GM12873 (cell line): ENCODE measurements around the gene PDLIM5.
A peak's percentile ranks its signal among the peaks of the same experiment; 100 is the strongest.

ENCODE experiments used
- TF ChIP-seq, protein P1 (sequence below): IDR thresholded peaks from 2 replicates; pipeline ENCODE4 v1.5.1; 2012; ENCODE audit warnings: low read depth, mild to moderate bottlenecking, moderate library complexity, low read length, control low read depth; ENCODE audit not compliant: insufficient read depth; ENCODE audit errors: missing control alignments

Gene PDLIM5, protein sequence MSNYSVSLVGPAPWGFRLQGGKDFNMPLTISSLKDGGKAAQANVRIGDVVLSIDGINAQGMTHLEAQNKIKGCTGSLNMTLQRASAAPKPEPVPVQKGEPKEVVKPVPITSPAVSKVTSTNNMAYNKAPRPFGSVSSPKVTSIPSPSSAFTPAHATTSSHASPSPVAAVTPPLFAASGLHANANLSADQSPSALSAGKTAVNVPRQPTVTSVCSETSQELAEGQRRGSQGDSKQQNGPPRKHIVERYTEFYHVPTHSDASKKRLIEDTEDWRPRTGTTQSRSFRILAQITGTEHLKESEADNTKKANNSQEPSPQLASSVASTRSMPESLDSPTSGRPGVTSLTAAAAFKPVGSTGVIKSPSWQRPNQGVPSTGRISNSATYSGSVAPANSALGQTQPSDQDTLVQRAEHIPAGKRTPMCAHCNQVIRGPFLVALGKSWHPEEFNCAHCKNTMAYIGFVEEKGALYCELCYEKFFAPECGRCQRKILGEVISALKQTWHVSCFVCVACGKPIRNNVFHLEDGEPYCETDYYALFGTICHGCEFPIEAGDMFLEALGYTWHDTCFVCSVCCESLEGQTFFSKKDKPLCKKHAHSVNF

DNA sequence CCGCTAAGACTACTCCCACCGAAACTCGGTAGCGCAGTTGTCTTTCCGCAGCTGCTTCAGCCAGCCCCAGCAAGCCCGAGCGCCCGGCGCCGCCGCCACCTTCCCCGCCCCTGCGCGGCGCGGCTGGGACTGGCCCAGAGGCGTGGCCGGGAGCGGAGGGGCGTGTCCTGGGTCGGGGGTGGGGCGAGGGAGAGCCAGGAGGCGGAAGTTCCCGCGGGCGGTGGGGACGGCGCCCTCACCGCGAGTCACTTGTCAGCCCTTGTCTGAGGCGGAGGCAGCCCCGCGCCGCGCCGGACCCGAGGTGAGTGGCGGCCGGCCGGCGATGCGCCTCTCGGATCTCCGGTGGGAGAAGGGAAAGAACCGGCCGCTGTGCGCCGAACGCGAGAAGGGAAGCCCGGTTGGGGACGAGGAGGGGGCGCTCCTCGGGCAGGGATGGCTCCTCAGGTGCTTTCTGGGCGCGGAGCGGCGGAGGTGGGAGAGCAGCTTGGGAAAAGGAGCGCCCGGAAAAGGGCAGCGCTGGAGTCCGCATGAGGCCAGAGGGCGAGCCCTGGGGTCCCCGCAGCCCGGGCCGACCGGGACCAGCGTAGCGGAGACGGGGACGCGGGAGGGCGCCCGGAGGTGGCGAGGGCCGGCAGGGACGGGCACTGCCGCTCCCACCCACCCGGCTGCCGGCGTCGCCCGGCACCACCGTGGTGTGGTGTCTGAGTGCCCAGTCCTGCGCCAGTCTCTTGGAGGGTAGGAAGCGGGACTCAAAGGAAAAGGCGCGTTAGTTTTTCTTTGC is at the start of gene PDLIM5:
Gene PDLIM5, plus strand, starts transcription at position 248 of the 781 bp plus-strand sequence. CDS start 3,347 bp downstream, outside the sequence.
- TF ChIP-seq, protein P1, sequence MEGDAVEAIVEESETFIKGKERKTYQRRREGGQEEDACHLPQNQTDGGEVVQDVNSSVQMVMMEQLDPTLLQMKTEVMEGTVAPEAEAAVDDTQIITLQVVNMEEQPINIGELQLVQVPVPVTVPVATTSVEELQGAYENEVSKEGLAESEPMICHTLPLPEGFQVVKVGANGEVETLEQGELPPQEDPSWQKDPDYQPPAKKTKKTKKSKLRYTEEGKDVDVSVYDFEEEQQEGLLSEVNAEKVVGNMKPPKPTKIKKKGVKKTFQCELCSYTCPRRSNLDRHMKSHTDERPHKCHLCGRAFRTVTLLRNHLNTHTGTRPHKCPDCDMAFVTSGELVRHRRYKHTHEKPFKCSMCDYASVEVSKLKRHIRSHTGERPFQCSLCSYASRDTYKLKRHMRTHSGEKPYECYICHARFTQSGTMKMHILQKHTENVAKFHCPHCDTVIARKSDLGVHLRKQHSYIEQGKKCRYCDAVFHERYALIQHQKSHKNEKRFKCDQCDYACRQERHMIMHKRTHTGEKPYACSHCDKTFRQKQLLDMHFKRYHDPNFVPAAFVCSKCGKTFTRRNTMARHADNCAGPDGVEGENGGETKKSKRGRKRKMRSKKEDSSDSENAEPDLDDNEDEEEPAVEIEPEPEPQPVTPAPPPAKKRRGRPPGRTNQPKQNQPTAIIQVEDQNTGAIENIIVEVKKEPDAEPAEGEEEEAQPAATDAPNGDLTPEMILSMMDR: no peak

DNA sequence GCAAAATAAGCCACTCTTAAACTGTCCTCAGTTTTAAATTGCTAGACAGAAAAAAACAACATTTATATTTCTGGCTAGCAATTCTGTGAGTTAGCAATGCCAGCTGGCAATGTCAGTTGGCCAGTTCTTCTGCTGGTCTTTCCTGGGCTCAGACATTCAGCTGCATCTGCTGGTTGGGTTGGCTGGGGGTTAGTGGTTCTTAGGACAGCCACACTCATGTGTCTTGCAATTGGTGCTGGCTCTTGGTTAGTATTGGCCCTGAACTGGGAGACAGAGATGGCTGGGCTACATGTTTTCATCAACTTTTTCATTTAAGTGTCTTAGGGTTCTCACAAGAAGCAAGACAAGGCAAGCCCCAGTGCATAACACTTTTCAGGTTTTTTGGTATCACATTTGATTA is 48.0 kb upstream of the PDLIM5 start:
- TF ChIP-seq, protein P1: no peak

DNA sequence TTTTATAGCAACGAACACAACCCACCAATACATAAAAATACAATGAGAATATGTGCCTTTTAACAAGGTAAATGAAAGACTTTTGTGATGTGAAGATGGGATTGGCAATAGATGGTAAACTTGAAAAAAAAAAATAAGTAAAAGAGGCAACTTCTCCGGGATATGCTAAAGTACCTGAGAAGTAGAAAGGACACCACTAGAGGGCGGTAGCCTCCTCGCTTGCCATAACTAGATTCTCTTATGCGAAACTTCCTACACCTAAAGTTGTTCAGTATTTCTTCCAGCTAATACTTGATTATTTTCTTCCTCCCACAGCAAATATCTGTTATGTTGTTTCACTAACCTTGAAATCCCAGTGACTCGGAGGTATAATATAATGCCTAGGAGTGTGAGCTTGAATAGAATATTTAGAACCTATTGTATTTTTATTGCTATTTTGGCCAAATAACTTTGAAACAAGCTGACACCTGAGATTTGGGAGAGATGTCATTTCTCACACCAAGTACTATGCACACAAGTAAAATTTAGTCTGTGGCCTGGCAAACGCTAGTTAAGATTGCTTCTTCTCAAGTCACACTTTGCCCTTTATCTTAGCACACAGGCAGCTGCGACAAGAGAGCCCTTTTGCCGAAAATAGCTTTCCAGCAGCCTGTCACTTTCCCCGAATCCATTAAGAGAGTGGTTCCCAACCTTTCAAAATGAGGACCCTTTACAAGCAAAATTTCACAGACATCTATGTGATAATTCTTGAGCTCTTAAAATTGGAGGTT is 44.9 kb upstream of the PDLIM5 start:
- TF ChIP-seq, protein P1: peak; percentile 85

DNA sequence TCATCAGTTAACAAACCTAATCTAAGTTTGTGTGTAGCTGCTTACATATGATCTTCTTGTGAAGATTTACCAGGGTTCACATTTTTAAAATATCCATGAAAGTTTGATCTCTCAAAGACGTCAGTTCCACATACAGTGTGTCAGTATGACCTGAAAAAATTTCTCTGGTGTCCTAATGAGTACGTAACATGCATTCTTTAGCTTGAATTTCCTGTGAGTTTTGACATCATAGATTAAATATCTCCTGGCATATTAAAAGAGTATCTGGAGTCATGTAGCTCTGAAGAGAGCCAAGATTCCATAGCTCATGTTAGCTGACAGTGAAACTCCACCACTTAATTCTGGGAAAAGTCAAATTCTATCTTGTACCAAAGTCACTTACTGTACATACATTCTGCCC is 43.9 kb upstream of the PDLIM5 start:
- TF ChIP-seq, protein P1: no peak

DNA sequence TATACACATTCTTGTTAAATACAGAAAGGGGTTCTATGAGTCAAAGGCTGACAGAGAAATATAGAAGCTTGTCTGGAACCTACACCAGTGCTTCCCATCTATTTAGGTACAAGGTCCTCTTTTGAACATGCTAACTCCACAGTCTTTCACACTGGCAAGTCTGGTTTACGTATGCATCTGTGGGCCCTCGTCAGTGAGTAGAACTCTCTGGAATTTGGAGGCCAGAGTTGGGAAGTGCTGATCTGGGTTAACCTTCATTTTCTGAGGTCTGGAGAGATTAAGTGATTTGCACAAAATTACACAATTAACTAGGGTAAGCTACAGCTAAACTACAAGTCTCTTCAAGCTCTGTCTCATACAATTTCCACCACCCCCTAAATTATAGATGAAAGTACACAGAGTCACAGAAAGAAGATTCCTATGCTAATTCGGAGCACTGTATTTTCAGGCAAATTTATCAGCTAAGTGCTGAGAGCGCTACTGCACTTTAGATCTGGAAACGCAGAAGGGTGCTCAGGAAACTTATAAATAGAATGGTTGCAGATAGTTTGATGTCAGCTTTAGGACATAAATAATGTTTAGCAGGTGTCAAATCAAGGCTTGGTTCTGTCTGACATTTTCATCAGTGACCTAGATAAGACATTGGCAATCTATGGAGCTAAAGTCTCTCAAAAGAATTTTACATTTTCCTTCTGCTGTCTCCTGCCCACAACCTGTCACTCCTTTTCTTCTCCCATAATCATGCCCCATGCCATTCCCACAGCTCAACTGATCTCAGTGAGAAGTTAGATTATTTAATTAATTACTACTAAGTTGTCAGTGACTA is 43.0 kb upstream of the PDLIM5 start:
- TF ChIP-seq, protein P1: no peak

DNA sequence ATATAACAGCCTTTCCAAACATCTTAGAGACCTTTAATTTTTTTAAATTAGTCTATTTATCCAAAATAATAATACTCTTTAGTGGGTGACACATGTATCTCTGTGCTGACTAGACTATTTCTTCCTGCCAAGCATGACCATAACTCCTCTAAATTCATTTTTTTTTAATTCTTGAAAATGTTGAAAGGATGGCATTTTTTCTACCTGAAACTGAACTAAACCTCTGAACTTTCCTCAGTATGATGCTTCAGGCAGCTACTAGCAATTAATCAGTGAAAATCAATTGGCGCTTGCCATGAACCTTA is 42.4 kb upstream of the PDLIM5 start:
- TF ChIP-seq, protein P1: no peak
